Kidney (tissue), 14 donors: ENCODE data around the gene PLEKHG3. TPM values are rescaled to one million over a fixed set of nuclear protein-coding genes. Genes with fewer than 3 reads are reported as not detected.
A peak's percentile ranks its signal among the peaks of the same experiment; 100 is the strongest.

Experiments
- DNase-seq, 5 donors: peaks; one replicate each; pipeline ENCODE4 v3.0.0-alpha.2; 2013 to 2020
- FAIRE-seq: peaks from 2 replicates; lab custom pipeline; 2012; peaks lifted over from hg19 to GRCh38; lab: Jason Lieb, UNC
- H3K27ac ChIP-seq, 2 donors: one replicate each; pipeline ENCODE4 v1.7.0; 2013; ENCODE audit warnings: low read depth in 2 of 2, low read length in 2 of 2, inconsistent platforms in 1 of 2
- H3K27me3 ChIP-seq: one replicate; pipeline ENCODE4 v1.7.1; 2013; ENCODE audit warnings: low read length, inconsistent platforms; ENCODE audit not compliant: control insufficient read depth, insufficient read depth
- H3K36me3 ChIP-seq, 3 donors: one replicate each; pipeline versions ENCODE4 v1.7.0 to v1.7.1; 2013; ENCODE audit warnings: low read length in 3 of 3, control low read depth in 1 of 3, inconsistent platforms in 1 of 3; ENCODE audit not compliant: insufficient read depth in 3 of 3, control insufficient read depth in 2 of 3
- H3K4me1 ChIP-seq, 3 donors: one replicate each; pipeline versions ENCODE4 v1.7.0 to v1.7.1; 2013; ENCODE audit warnings: low read length in 3 of 3, inconsistent platforms in 1 of 3, low read depth in 1 of 3; ENCODE audit not compliant: control insufficient read depth in 2 of 3, insufficient read depth in 2 of 3
- H3K4me3 ChIP-seq, 3 donors: one replicate each; pipeline versions ENCODE4 v1.7.0 to v1.8.1; 2013; ENCODE audit warnings: low read length in 3 of 3, control low read depth in 1 of 3, inconsistent platforms in 1 of 3
- H3K9ac ChIP-seq, 3 donors: one replicate each; pipeline versions ENCODE4 v1.7.0 to v1.7.1; 2013; ENCODE audit warnings: low read length in 3 of 3, control low read depth in 1 of 3, inconsistent platforms in 1 of 3
- H3K9me3 ChIP-seq, 3 donors: one replicate each; pipeline versions ENCODE4 v1.7.0 to v1.7.1; 2013; ENCODE audit warnings: low read length in 3 of 3, control low read depth in 1 of 3, inconsistent platforms in 1 of 3; ENCODE audit not compliant: control insufficient read depth in 2 of 3, insufficient read depth in 1 of 3
- CTCF ChIP-seq: IDR thresholded peaks from 3 replicates; pipeline ENCODE4 v1.5.1; 2012; ENCODE audit warnings: mild to moderate bottlenecking, moderate library complexity, borderline replicate concordance; ENCODE audit not compliant: insufficient read depth; ENCODE audit errors: extremely low read depth
- intact Hi-C: fragments of 100-400 bp; cut with DNase I; formaldehyde crosslinking; loops from one replicate; pipeline ENCODE4 v1.11.1; 2022
- polyA plus RNA-seq: library from polyadenylated mRNA; stranded (reverse); fragments of 350-450 nt; fragmentation: Illumina TruSeq; extraction: RNeasy Lipid Tissue Mini Kit (QIAGEN cat#74804); gene quantifications from one replicate; pipeline ENCODE4 v1.2.3, GENCODE V29; 2014; ENCODE audit warnings: low read depth, low replicate concordance; ENCODE audit not compliant: insufficient read depth
- total RNA-seq: library from RNA; stranded (reverse); fragmentation: NEBNext Ultra II Directional; extraction: Animal tissue kit (Norgen Biotek cat#: 25700); gene quantifications from one replicate; pipeline ENCODE4 v1.2.1, GENCODE V29; 2021
- donor health status: control.
- donor health status: control.
- donor health status: control.
- donor health status: control.
- donor health status: control.
- donor health status: DM: yes; HTN: yes; CAD: no.
- donor health status: Normal renal cell carcinoma (clear cell type).

Gene PLEKHG3
- total and polyA plus RNA-seq, 2 donors from 2014 or later = 51.9 to 127 TPM

GRCh38 chr14:64702493-64703394, 1.5 kb upstream of the PLEKHG3 start:
- H3K27ac ChIP-seq = peak overlapping the region; percentile 93 to 95
- H3K4me3 ChIP-seq = peak overlapping the region in 2 of 3 donors; percentile 23 to 65
- H3K27me3 ChIP-seq = no peaks in the 10 kb centered on the region
- peak overlapping the region in 2 of 3 donors; percentile 43 to 84 for H3K9ac ChIP-seq
- no peaks in the 10 kb centered on the region for H3K36me3 ChIP-seq
- TF ChIP-seq CTCF = no peak
- intact Hi-C loops = no loop called here
- no peak for FAIRE-seq
- H3K9me3 ChIP-seq = no peaks in the 10 kb centered on the region
- peaks cover 6 to 40% (median 34%) of the 10 kb centered on the region in 3 donors for H3K4me1 ChIP-seq
- peak; percentile 90 to 93 (median 91) for DNase-seq

DNA sequence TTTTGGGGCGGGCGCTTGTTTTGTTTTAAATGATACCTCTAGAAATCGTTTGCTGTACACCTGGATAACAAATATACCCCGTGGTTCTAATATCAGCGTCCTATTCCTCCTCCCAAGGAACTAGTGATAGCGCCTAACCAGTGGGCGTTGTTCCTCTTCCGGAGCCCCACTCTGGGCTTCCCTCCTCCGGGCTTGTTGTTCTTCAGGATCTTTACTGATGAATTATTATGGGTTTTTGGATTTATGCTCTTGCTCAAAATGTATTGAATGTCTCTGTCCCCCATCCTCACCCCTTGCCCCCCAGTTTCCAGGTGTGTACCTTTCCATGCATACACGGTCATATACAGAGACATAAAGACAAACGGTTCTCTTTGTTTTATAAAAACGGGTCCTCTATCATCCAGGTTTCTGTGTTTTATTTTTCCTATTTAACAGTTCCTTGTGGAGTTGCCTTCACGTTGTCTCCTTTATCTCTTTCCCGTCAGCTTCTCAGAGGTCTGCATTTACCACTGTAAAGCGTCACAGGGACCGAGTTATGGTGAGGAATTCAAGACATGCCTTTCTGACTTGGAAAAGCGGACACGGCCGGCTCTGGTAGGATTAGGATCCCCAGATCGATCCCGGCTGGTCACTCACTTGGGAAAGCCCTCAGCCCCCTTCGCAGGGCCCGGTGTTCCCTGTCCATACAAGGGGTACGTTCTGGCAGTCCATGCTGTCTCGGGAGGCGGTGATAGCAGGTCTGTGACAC, 655 bp upstream of the PLEKHG3 start:
- TF ChIP-seq CTCF = no peak
- Histone ChIP-seq H3K4me3 (peak overlapping the region; percentile 56 to 65 (median 61)), H3K27me3 (no peaks in the 10 kb centered on the region), H3K4me1 (peaks cover 6 to 45% (median 38%) of the 10 kb centered on the region in 3 donors), H3K27ac (peak overlapping the region; percentile 93 to 95), H3K9me3 (no peaks in the 10 kb centered on the region), H3K36me3 (no peaks in the 10 kb centered on the region), H3K9ac (peak overlapping the region; percentile 14 to 84 (median 84))
- intact Hi-C loops = no loop called here
- no peak for DNase-seq
- no peak for FAIRE-seq

GRCh38 chr14:64704743-64705380, 638 bp downstream of the PLEKHG3 start:
- DNase-seq = peak; percentile 45 to 85 (median 65)
- peak overlapping the region; percentile 44 to 72 (median 47) for H3K9ac ChIP-seq
- H3K9me3 ChIP-seq = no peaks in the 10 kb centered on the region
- H3K27ac ChIP-seq = peak overlapping the region; percentile 93 to 95
- no peak for FAIRE-seq
- intact Hi-C loops = no loop called here
- no peak for TF ChIP-seq CTCF
- no peaks in the 10 kb centered on the region for H3K36me3 ChIP-seq
- H3K4me1 ChIP-seq = peaks cover 6 to 51% (median 40%) of the 10 kb centered on the region in 3 donors
- H3K27me3 ChIP-seq = no peaks in the 10 kb centered on the region
- peak overlapping the region; percentile 65 to 78 (median 76) for H3K4me3 ChIP-seq
